GM18951 (cell line): Measurements from ENCODE around the gene ESYT1.

Source experiments
- POLR2A ChIP-seq: IDR thresholded peaks from 4 replicates; pipeline ENCODE4 v1.6.1; 2011; ENCODE audit warnings: mild to moderate bottlenecking; ENCODE audit not compliant: insufficient read length, insufficient read depth; ENCODE audit errors: extremely low read depth
- in situ Hi-C: fragments of 300-500 bp; cut with MboI; formaldehyde crosslinking; loops from one replicate; pipeline ENCODE4 v1.12.0; 2022; ENCODE audit warnings: low sequenced_read_pairs, mixed read lengths, inconsistent platforms; ENCODE audit not compliant: unreplicated experiment

Gene ESYT1

DNA sequence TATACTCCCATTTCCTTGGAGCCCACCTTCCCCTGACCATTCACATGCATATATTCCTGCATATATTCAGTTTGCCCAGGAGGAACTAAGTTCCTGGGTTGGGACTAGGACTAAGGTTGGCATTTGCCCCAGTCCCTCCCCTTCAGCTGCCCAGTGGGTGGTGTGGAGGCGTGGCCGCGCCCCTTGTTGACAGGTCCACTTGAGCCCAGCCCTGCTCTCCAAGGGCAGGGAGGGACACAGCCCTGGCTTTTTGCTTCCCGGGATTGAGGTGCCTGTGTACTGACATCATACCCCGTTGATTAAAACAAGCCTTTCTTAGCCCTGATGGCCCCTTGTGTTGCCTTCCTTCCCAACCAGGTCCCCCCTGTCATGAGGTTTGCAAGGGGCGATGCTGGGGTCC, 40.8 kb upstream of the ESYT1 start:
- no peak for TF ChIP-seq POLR2A
- in situ Hi-C loops: no loop called here

DNA sequence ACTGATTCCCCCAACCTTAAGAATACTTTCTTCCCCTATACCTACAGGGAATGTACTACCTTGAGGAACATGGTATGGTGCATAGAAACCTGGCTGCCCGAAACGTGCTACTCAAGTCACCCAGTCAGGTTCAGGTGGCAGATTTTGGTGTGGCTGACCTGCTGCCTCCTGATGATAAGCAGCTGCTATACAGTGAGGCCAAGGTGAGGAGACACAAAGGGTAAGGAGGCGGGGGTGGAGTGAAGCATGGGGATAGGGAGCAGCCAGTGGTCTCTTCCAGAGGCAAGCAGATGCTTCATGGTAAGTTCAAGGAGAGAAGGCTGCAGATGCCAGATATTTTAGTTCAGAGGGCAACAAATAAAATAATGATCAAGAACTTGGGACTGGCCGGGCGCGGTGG, 30.3 kb upstream of the ESYT1 start:
- TF ChIP-seq POLR2A: no peak
- in situ Hi-C loops: no loop called here

- no peak for TF ChIP-seq POLR2A
- in situ Hi-C loops: no loop called here
These were observed 29.5 kb upstream of the ESYT1 start for GRCh38 chr12:56098592-56098991.

DNA sequence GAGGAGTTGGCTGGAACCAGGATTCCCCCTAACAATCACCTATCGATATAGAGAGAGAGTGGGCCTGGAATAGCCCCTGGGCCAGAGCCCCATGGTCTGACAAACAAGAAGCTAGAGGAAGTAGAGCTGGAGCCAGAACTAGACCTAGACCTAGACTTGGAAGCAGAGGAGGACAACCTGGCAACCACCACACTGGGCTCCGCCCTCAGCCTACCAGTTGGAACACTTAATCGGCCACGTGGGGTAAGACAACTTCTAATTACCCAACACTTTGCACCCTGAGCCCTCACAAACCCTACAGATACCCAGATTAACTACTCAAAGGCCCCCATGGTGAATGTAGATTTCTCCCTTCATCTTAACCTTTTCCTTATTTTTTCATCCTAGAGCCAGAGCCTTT, 28.3 kb upstream of the ESYT1 start:
- TF ChIP-seq POLR2A: no peak
- in situ Hi-C loops: loop anchor here (10.0 kb wide), 1 partner anchor 105 kb away; the partner anchor contains the start of gene SUOX

GRCh38 chr12:56101045-56101444, 27.0 kb upstream of the ESYT1 start:
- no peak for TF ChIP-seq POLR2A
- in situ Hi-C loops: loop anchor here (10.0 kb wide), 1 partner anchor 106 kb away; the partner anchor contains the start of gene SUOX

GRCh38 chr12:56102683-56103065, 25.4 kb upstream of the ESYT1 start:
- in situ Hi-C loops: loop anchor here (10.0 kb wide), 1 partner anchor 108 kb away; the partner anchor contains the start of gene SUOX
- no peak for TF ChIP-seq POLR2A

DNA sequence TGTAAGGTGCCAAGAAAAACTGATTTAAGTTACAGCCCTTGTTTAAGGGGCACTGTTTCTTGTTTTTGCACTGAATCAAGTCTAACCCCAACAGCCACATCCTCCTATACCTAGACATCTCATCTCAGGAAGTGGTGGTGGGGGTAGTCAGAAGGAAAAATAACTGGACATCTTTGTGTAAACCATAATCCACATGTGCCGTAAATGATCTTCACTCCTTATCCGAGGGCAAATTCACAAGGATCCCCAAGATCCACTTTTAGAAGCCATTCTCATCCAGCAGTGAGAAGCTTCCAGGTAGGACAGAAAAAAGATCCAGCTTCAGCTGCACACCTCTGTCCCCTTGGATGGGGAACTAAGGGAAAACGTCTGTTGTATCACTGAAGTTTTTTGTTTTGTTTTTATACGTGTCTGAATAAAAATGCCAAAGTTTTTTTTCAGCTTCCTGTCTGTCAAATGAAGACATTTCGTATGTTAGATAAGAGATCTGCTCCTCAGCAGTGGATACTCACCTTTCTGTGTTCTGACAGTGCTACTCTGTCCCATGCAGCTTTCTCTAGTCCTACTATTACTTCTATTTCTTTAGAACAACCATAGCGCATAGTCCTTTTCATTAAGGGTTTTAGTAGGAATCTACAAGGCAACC, 24.9 kb upstream of the ESYT1 start:
- no peak for TF ChIP-seq POLR2A
- in situ Hi-C loops: loop anchor here (10.0 kb wide), 1 partner anchor 108 kb away; the partner anchor contains the start of gene SUOX

DNA sequence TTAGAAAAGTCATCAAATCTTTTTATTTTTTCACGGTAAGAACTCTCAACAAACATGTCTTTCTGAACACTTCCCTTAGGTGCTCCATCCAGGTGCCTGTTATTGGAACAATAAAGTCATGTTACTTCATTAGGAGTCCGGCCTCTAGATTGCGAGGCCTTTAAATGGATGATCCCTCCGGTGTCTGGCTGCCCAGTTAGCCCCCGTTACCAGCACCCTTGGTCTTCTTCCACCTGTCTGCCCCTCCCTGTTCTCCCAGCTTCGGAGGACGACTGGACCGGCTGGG, 24.3 kb upstream of the ESYT1 start:
- in situ Hi-C loops: loop anchor here (10.0 kb wide), 1 partner anchor 109 kb away; the partner anchor contains the start of gene SUOX
- no peak for TF ChIP-seq POLR2A

DNA sequence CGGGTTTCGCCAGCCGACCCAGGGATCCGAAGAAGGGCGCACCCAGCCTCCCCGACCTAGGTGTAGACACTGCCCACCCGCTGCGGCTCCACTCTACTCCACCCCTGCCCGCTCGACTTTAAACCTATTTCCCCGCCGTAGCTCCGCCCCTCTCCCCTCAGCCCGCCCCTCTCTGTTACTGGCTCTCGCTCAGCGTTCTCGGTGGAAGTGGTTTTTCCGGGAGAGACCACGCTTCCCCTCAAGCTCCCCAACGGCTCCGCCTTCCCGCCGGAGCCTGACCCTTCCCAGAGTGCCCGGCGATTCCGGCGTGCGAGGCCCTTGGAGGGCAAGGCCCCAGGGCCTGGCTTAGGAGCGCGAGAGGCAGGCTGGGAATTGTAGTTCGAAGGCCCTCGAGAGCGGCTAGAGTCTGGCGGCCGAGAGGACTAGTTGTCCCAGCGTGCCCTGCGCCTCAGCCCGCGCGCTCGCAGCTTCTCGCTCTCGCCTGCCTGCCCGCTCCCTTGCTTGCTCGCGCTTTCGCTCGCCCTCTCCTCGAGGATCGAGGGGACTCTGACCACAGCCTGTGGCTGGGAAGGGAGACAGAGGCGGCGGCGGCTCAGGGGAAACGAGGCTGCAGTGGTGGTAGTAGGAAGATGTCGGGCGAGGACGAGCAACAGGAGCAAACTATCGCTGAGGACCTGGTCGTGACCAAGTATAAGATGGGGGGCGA, 23.8 kb upstream of the ESYT1 start, which contains the start of gene PA2G4:
TSS of gene PA2G4 (plus strand) at position 451 of the 706 bp plus-strand sequence. CDS start at position 630, 179 bp downstream.
- in situ Hi-C loops: loop anchor here (10.0 kb wide), 1 partner anchor 109 kb away; the partner anchor contains the start of gene SUOX
- TF ChIP-seq POLR2A: peak; percentile 92

DNA sequence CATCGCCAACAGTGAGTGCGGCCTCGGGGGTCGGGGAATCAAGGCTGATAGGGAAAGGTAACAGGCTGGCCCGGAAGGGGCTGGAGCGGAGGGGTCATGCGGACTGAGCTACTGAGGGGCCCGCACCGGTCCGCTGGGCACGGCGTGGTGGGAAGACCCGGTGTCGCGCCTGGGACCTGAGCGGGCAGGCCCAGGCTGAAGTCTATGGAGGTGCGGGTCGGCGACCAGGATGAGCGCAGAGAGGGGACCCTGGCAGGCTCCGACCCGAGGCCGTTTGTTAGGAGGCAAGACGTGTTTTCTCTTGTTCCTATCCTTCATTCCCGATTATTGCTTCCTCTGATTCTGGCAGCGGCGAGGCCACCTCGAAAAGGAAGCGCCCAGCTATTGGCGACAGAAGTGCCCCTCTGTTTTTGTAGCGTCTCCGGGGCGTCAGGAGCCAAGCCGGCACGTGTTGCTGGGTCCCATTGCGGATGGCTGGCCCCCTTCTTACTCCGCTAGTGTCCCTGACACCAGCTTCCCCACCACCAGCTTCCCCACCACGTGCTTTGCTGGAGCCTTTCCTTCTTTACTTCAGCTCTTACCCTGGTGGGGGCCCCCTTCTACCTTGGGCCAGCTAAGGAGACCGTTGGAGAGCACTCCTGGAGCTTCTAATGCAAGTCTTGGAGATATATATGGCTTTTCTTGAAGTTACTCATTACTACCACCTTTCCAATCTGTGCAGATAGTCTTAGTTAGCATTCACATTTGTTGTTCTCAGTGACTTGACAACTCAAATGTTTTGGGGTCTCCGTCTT, 23.1 kb upstream of the ESYT1 start:
- in situ Hi-C loops: loop anchor here (10.0 kb wide), 1 partner anchor 110 kb away; the partner anchor contains the start of gene SUOX

DNA sequence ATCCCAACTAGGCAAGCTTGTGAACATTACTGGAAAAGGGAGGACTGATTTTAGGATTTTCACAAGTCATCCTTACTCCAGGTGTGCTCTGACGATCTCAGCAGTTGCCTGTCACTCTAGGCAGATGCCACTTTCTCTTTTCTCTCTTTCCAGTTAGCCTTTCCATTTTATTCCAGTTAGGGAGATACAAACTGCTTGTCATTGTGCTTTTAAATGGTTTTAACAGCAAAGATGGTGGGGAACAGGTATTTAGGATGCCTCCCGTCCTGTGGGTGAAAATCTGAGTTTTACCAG, 22.5 kb upstream of the ESYT1 start:
- in situ Hi-C loops: loop anchor here (10.0 kb wide), 1 partner anchor 111 kb away; the partner anchor contains the start of gene SUOX
- no peak for TF ChIP-seq POLR2A

More for the DNA sequence above, 23.1 kb upstream of the ESYT1 start:
- no peak for TF ChIP-seq POLR2A

- in situ Hi-C loops: loop anchor here (10.0 kb wide), 1 partner anchor 112 kb away; the partner anchor contains the start of gene SUOX
- TF ChIP-seq POLR2A: no peak
These were observed 20.8 kb upstream of the ESYT1 start for GRCh38 chr12:56107242-56107641.

DNA sequence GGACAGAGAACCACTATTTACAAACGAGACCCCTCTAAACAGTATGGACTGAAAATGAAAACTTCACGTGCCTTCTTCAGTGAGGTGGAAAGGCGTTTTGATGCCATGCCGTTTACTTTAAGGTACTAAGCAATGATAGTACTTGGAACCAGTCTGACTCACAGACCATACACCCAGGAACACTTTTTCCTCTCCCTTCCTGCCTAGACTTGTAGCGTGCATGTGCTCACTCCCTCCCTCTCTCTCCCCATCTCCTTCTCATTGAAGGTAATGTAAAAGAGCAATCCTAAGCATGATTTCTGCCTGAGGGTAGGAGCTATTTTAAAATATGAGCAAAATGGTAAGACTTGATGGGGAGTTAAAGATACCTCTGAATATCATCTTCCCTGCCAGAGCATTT, 17.5 kb upstream of the ESYT1 start:
- no peak for TF ChIP-seq POLR2A
- in situ Hi-C loops: no loop called here

GRCh38 chr12:56114084-56114483, 14.0 kb upstream of the ESYT1 start:
- in situ Hi-C loops: no loop called here
- TF ChIP-seq POLR2A: no peak

DNA sequence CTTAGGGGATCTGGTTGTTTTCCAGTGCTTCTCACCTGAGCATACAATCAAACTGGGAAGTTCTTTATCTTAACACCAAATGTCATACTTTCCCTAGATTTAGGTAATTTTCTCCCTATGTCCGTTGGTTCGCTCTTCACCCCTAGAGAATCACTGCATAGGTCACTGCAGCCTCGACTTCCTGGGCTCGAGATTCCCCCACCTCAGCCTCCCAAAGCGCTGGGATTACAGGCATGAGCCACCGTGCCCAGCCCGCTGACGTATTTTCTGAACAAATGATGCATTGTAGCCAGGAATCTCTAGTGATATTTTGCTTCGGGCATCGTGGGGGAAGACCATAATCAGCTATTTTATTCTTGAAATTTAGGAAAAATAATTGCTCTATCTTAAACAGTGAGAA, 12.7 kb upstream of the ESYT1 start:
- TF ChIP-seq POLR2A: no peak
- in situ Hi-C loops: no loop called here
